H1 (cell line): Measurements from ENCODE around the gene AMBP. TPM values are rescaled to one million over a fixed set of nuclear protein-coding genes. Genes with fewer than 3 reads are reported as not detected.

Experiments used
- CTCF ChIA-PET: fragments of 300-600 bp; sonication (Branson Sonifier 250); formaldehyde crosslinking; loops from one replicate; lab custom pipeline; 2021; ENCODE audit not compliant: partially characterized antibody; lab: Charles Lee
- POLR2A ChIA-PET: fragments of 300-600 bp; sonication (Branson Sonifier 250); formaldehyde crosslinking; loops from one replicate; lab custom pipeline; 2021; ENCODE audit warnings: inconsistent platforms; ENCODE audit not compliant: partially characterized antibody; lab: Charles Lee
- DNase-seq, 2 experiments: peaks; one replicate each; pipeline versions ENCODE4 v3.0.0 to v3.0.0-alpha.2; 2010 to 2022; ENCODE audit warnings: low spot score in 2 of 2, low read depth in 1 of 2, mixed read lengths in 1 of 2
- FAIRE-seq: peaks from 2 replicates; lab custom pipeline; 2011; peaks lifted over from hg19 to GRCh38; lab: Jason Lieb, UNC
- H2AFZ ChIP-seq: 2 replicates; pipeline ENCODE4 v1.8.1; 2012; ENCODE audit warnings: low read length, inconsistent platforms
- H2AK5ac ChIP-seq: 2 replicates; pipeline ENCODE4 v1.6.1; 2013; ENCODE audit warnings: low read depth, low read length
- H2BK120ac ChIP-seq: replicated peaks from 2 replicates; pipeline ENCODE3; 2013; ENCODE audit warnings: low read depth, low read length, inconsistent platforms
- H2BK12ac ChIP-seq: 2 replicates; pipeline ENCODE4 v1.6.1; 2013; ENCODE audit warnings: low read depth, low read length
- H2BK15ac ChIP-seq: 2 replicates; pipeline ENCODE4 v1.6.1; 2013; ENCODE audit warnings: low read length
- H2BK20ac ChIP-seq: 2 replicates; pipeline ENCODE4 v1.6.1; 2013; ENCODE audit warnings: low read length
- H2BK5ac ChIP-seq: 2 replicates; pipeline ENCODE4 v1.6.1; 2013; ENCODE audit warnings: low read depth, low read length
- H3K14ac ChIP-seq: 2 replicates; pipeline ENCODE4 v1.6.1; 2013; ENCODE audit warnings: inconsistent platforms; ENCODE audit not compliant: insufficient read length
- H3K18ac ChIP-seq: 2 replicates; pipeline ENCODE4 v1.6.1; 2013; ENCODE audit warnings: low read length; ENCODE audit errors: extremely low read depth
- H3K23ac ChIP-seq: 2 replicates; pipeline ENCODE4 v1.6.1; 2013; ENCODE audit warnings: inconsistent platforms; ENCODE audit not compliant: insufficient read length
- H3K23me2 ChIP-seq: 2 replicates; pipeline ENCODE4 v1.6.1; 2013; ENCODE audit warnings: low read depth, low read length
- H3K27ac ChIP-seq: 2 replicates; pipeline ENCODE4 v1.6.1; 2011; ENCODE audit warnings: low read depth, low read length, inconsistent platforms
- H3K27me3 ChIP-seq, 4 experiments: replicated peaks in 1 of 4; 1 replicate in 1 of 4; 2 replicates in 3 of 4; pipeline versions ENCODE4 v1.6.1 to v1.8.1; 2011 to 2013; ENCODE audit warnings: low read length in 3 of 4, mild to moderate bottlenecking in 3 of 4, inconsistent platforms in 2 of 4, mixed read lengths in 2 of 4, moderate library complexity in 1 of 4; ENCODE audit not compliant: control insufficient read depth in 3 of 4, insufficient read depth in 3 of 4; ENCODE audit errors: extremely low read depth in 1 of 4
- H3K36me3 ChIP-seq, 4 experiments: 2 replicates each; pipeline versions ENCODE4 v1.6.1 to v1.8.1; 2011 to 2013; ENCODE audit warnings: mild to moderate bottlenecking in 4 of 4, low read length in 3 of 4, moderate library complexity in 2 of 4, control low read depth in 1 of 4, inconsistent platforms in 1 of 4; ENCODE audit not compliant: insufficient read depth in 4 of 4, control insufficient read depth in 2 of 4
- H3K4ac ChIP-seq: replicated peaks from 2 replicates; pipeline ENCODE3; 2013; ENCODE audit warnings: low read length, low read depth, mixed read lengths, inconsistent platforms; ENCODE audit not compliant: insufficient read length
- H3K4me1 ChIP-seq, 4 experiments: replicated peaks in 1 of 4; 1 replicate in 1 of 4; 2 replicates in 3 of 4; pipeline versions ENCODE4 v1.6.1 to v1.8.1; 2011 to 2013; ENCODE audit warnings: low read length in 3 of 4, inconsistent platforms in 2 of 4, mixed read lengths in 1 of 4; ENCODE audit not compliant: insufficient read depth in 4 of 4, control insufficient read depth in 3 of 4
- H3K4me2 ChIP-seq, 2 experiments: 2 replicates each; pipeline versions ENCODE4 v1.6.1 to v1.8.1; 2011 to 2013; ENCODE audit warnings: low read depth in 2 of 2, low read length in 2 of 2, control low read depth in 1 of 2, inconsistent platforms in 1 of 2, mild to moderate bottlenecking in 1 of 2; ENCODE audit not compliant: insufficient read depth in 1 of 2
- H3K4me3 ChIP-seq, 4 experiments: fragments of 200-600, 300-600 bp in 1 of 4; sonication (generic), shearing (Covaris generic), sonication (Bioruptor Twin) in 1 of 4; 2 replicates each; pipeline versions ENCODE4 v1.5.1 to v1.8.1; 2011 to 2016; ENCODE audit warnings: low read length in 4 of 4, low read depth in 3 of 4, control low read depth in 2 of 4, inconsistent platforms in 2 of 4, mild to moderate bottlenecking in 2 of 4, mixed read lengths in 1 of 4, moderate library complexity in 1 of 4; ENCODE audit not compliant: insufficient read depth in 2 of 4; ENCODE audit errors: extremely low read depth in 1 of 4
- H3K56ac ChIP-seq: replicated peaks from 2 replicates; pipeline ENCODE3; 2013; ENCODE audit warnings: low read depth, mild to moderate bottlenecking, mixed read lengths, low read length, inconsistent platforms; ENCODE audit not compliant: insufficient read length
- H3K79me1 ChIP-seq: 2 replicates; pipeline ENCODE4 v1.6.1; 2013; ENCODE audit warnings: low read depth, low read length, control low read depth
- H3K79me2 ChIP-seq, 2 experiments: 2 replicates each; pipeline versions ENCODE4 v1.6.1 to v1.8.1; 2012 to 2013; ENCODE audit warnings: low read length in 2 of 2, mild to moderate bottlenecking in 2 of 2, inconsistent platforms in 1 of 2; ENCODE audit not compliant: insufficient read depth in 2 of 2, control insufficient read depth in 1 of 2
- H3K9ac ChIP-seq, 4 experiments: replicated peaks in 1 of 4; 1 replicate in 1 of 4; 2 replicates in 3 of 4; pipeline versions ENCODE4 v1.6.1 to v1.8.1; 2011 to 2013; ENCODE audit warnings: low read depth in 3 of 4, low read length in 3 of 4, control low read depth in 2 of 4, mild to moderate bottlenecking in 2 of 4, moderate library complexity in 2 of 4, inconsistent platforms in 1 of 4; ENCODE audit errors: extremely low read depth in 1 of 4
- H3K9me3 ChIP-seq, 2 experiments: 2 replicates each; pipeline versions ENCODE4 v1.6.1 to v1.8.1; 2012 to 2013; ENCODE audit warnings: mild to moderate bottlenecking in 2 of 2, moderate library complexity in 2 of 2, control low read depth in 1 of 2, inconsistent platforms in 1 of 2, low read depth in 1 of 2, low read length in 1 of 2, mixed read lengths in 1 of 2; ENCODE audit not compliant: insufficient read depth in 2 of 2
- H4K20me1 ChIP-seq, 2 experiments: replicated peaks in 1 of 2; 2 replicates each; pipeline versions ENCODE3 to v1.8.1; 2011 to 2013; ENCODE audit warnings: inconsistent platforms in 2 of 2, low read length in 2 of 2, mild to moderate bottlenecking in 1 of 2; ENCODE audit not compliant: insufficient read depth in 2 of 2, control insufficient read depth in 1 of 2
- H4K5ac ChIP-seq: 2 replicates; pipeline ENCODE4 v1.6.1; 2013; ENCODE audit warnings: low read length, low read depth, mixed read lengths, inconsistent platforms; ENCODE audit not compliant: insufficient read length
- H4K8ac ChIP-seq: 2 replicates; pipeline ENCODE4 v1.8.0; 2013; ENCODE audit warnings: mild to moderate bottlenecking, moderate library complexity, low read length, inconsistent platforms; ENCODE audit not compliant: insufficient read depth; ENCODE audit errors: extremely low read depth
- H4K91ac ChIP-seq: replicated peaks from 2 replicates; pipeline ENCODE3; 2013; ENCODE audit warnings: low read length, mixed read lengths, inconsistent platforms; ENCODE audit not compliant: insufficient read length
- BACH1 ChIP-seq: IDR thresholded peaks from 2 replicates; pipeline ENCODE4 v1.6.1; 2012; ENCODE audit warnings: low read length, improper control_type of control experiment
- CHD1 ChIP-seq: IDR thresholded peaks from 2 replicates; pipeline ENCODE4 v1.6.1; 2012; ENCODE audit warnings: low read depth, low read length, improper control_type of control experiment
- CTCF ChIP-seq, 3 experiments: IDR thresholded peaks; 1 replicate in 2 of 3; 2 replicates in 1 of 3; pipeline versions ENCODE4 v1.5.1 to v1.6.1; 2011; ENCODE audit warnings: low read length in 3 of 3, mild to moderate bottlenecking in 3 of 3, inconsistent platforms in 2 of 3, low read depth in 1 of 3, moderate library complexity in 1 of 3; ENCODE audit not compliant: insufficient read depth in 1 of 3; ENCODE audit errors: control extremely low read depth in 1 of 3
- EZH2 ChIP-seq: fragments of 200-600 bp; sonication (generic); IDR thresholded peaks from 2 replicates; pipeline ENCODE4 v1.7.1; 2012; ENCODE audit warnings: low read depth, mild to moderate bottlenecking, moderate library complexity, low read length, inconsistent platforms; ENCODE audit not compliant: severe bottlenecking
- FOSL1 ChIP-seq: IDR thresholded peaks from 2 replicates; pipeline ENCODE4 v1.6.1; 2011; ENCODE audit warnings: mild to moderate bottlenecking, low read depth, low read length, moderate library complexity; ENCODE audit not compliant: insufficient read depth
- JUND ChIP-seq: IDR thresholded peaks from 2 replicates; pipeline ENCODE4 v1.6.1; 2011; ENCODE audit warnings: mild to moderate bottlenecking, improper control_type of control experiment, low read length
- KDM4A ChIP-seq: IDR thresholded peaks from one replicate; pipeline ENCODE4 v1.7.1; 2012; ENCODE audit warnings: low read depth, mild to moderate bottlenecking, moderate library complexity, low read length, inconsistent platforms; ENCODE audit not compliant: severe bottlenecking
- PHF8 ChIP-seq: fragments of 200-600 bp; sonication (generic); conservative IDR thresholded peaks from 2 replicates; pipeline ENCODE4 v1.7.1; 2012; ENCODE audit warnings: low read depth, mild to moderate bottlenecking, inconsistent platforms, low read length, moderate library complexity
- RXRA ChIP-seq: IDR thresholded peaks from 2 replicates; pipeline ENCODE4 v1.6.1; 2011; ENCODE audit warnings: low read depth, mild to moderate bottlenecking, low read length, moderate library complexity; ENCODE audit not compliant: insufficient read depth
- SP1 ChIP-seq: IDR thresholded peaks from 2 replicates; pipeline ENCODE4 v1.6.1; 2011; ENCODE audit warnings: low read depth, low read length
- SP2 ChIP-seq: IDR thresholded peaks from 2 replicates; pipeline ENCODE4 v1.6.1; 2012; ENCODE audit warnings: mild to moderate bottlenecking, low read length, inconsistent platforms
- TEAD4 ChIP-seq: IDR thresholded peaks from 2 replicates; pipeline ENCODE4 v1.6.1; 2012; ENCODE audit warnings: low read depth, low read length, inconsistent platforms, mixed read lengths
- WGBS, 2 experiments: shearing (Covaris generic) in 1 of 2; methylation state at CpG; one replicate each; pipeline versions ENCODE4 v1.1.6 to v1.1.7; 2013 to 2015; ENCODE audit warnings: low lambda C conversion rate in 2 of 2, mixed read lengths in 2 of 2, inconsistent platforms in 1 of 2, low coverage in 1 of 2, missing lambda C conversion rate in 1 of 2; ENCODE audit not compliant: insufficient replicate concordance in 2 of 2, insufficient coverage in 1 of 2, insufficient read length in 1 of 2; ENCODE audit errors: extremely low coverage in 1 of 2, missing lambda C conversion rate in 1 of 2; 5-methylcytosine and 5-hydroxymethylcytosine counted together
- polyA plus RNA-seq, 7 experiments: library from polyadenylated mRNA; depleted of rRNA in 3 of 7; stranded (reverse) in 5 of 7; unstranded in 2 of 7; fragments of >200 nt in 5 of 7; fragments of 200-250 nt in 2 of 7; gene quantifications; 1 replicate in 5 of 7; 2 replicates in 1 of 7; 4 replicates in 1 of 7; pipeline versions ENCODE4 v1.2.1 to v1.2.3, GENCODE V29; 2011 to 2013; ENCODE audit warnings: missing spikeins in 2 of 7, mixed read lengths in 2 of 7
- total RNA-seq: library from RNA; stranded (reverse); fragmentation: NEBNext Ultra II Directional; extraction: Animal tissue kit (Norgen Biotek cat#: 25700); gene quantifications from 2 replicates; pipeline ENCODE4 v1.2.1, GENCODE V29; 2021

Gene AMBP
- total and polyA plus RNA-seq, 2 of the 8 experiments (the other 6 are each of a cell fraction or from before 2014, with no cell fraction given), result 3.0 to 4.0 TPM

- no peaks in the 10 kb centered on the region for H3K79me2 ChIP-seq
- POLR2A ChIA-PET, result interaction anchor here (1.3 to 1.7 kb wide), 3 partner anchors 12 to 306 kb away, joined by 3 to 5 read pairs (median 3); no protein-coding TSS in a partner anchor
- TF ChIP-seq CTCF (IDR thresholded peaks at IDR 0.05; ENCODE audit: control extremely low read depth in 1 of 3, insufficient read depth in 1 of 3, low read depth in 1 of 3, low read length in 3 of 3), result no peak
- TF ChIP-seq TEAD4, result no peak
- no peak for TF ChIP-seq RXRA
- no peak for TF ChIP-seq CHD1
- TF ChIP-seq FOSL1, result no peak
- no peak for TF ChIP-seq KDM4A
- no peak for TF ChIP-seq SP1
- no peak for TF ChIP-seq EZH2
- TF ChIP-seq BACH1, result no peak
- no peak for TF ChIP-seq PHF8
- no peak for TF ChIP-seq JUND
- TF ChIP-seq SP2, result no peak
Observed at GRCh38 chr9:114039484-114039883, 38.6 kb downstream of the AMBP start.

More at GRCh38 chr9:114039484-114039883, 38.6 kb downstream of the AMBP start:
- Histone ChIP-seq H3K9me3 (no peaks in the 10 kb centered on the region), H4K20me1 (no peaks in the 10 kb centered on the region), H3K27ac (no peak overlapping the region), H3K4ac (no peak overlapping the region), H3K27me3 (no peaks in the 10 kb centered on the region), H4K5ac (no peak overlapping the region), H3K14ac (no peak overlapping the region), H3K23me2 (no peaks in the 10 kb centered on the region; the same call in 1 of the 2 replicates), H2BK120ac (no peak overlapping the region), H3K56ac (no peak overlapping the region), H4K91ac (no peak overlapping the region), H2BK5ac (no peak overlapping the region), H4K8ac (no peak overlapping the region), H2BK12ac (no peak overlapping the region), H3K36me3 (peaks cover 0 to 16% (median 4%) of the 10 kb centered on the region in 4 experiments; a peak in 4 of 8 replicates), H3K4me3 (no peak overlapping the region), H3K79me1 (no peaks in the 10 kb centered on the region), H2AK5ac (no peak overlapping the region), H2BK15ac (no peak overlapping the region), H2AFZ (no peak overlapping the region), H3K9ac (no peak overlapping the region), H3K4me2 (no peak overlapping the region), H3K23ac (no peak overlapping the region), H2BK20ac (no peak overlapping the region), H3K4me1 (peaks cover 0 to 8% (median 6%) of the 10 kb centered on the region in 4 experiments; a peak in 4 of 7 replicates), H3K18ac (no peak overlapping the region)
- peak in 1 of 2 experiments; percentile 19 for DNase-seq
- CTCF ChIA-PET, result interaction anchor here (1.2 to 2.4 kb wide), 5 partner anchors 8 to 76 kb away, joined by 3 to 8 read pairs (median 4); no protein-coding TSS in a partner anchor
- FAIRE-seq, result no peak
- WGBS, 2 experiments, result 86% methylated on average over 5 of the region's 5 CpGs; no CpG with 5 or more reads in 1 of the 2 experiments
